Mucosa of descending colon (tissue), 3 donors: Measurements from ENCODE around the gene COA8. TPM values are rescaled to one million over a fixed set of nuclear protein-coding genes. Genes with fewer than 3 reads are reported as not detected.

ENCODE experiments used
- ATAC-seq: fragments of 200-7000 bp; cut with Tn5 transposase; one replicate; pipeline ENCODE4 v1.9.1; 2020; ENCODE audit warnings: mild to moderate bottlenecking, moderate library complexity
- DNase-seq, 3 donors: peaks; one replicate each; pipeline ENCODE4 v3.0.0-alpha.2; 2020
- H3K36me3 ChIP-seq: fragments of 200-600 bp; one replicate; pipeline ENCODE4 v1.8.0; 2021; ENCODE audit warnings: low read depth, mild to moderate bottlenecking
- H3K4me1 ChIP-seq: fragments of 200-600 bp; one replicate; pipeline ENCODE4 v1.8.0; 2021; ENCODE audit warnings: low read depth, mild to moderate bottlenecking
- H3K4me3 ChIP-seq: fragments of 200-600 bp; one replicate; pipeline ENCODE4 v1.8.0; 2021; ENCODE audit warnings: mild to moderate bottlenecking
- H3K9me3 ChIP-seq: fragments of 200-600 bp; one replicate; pipeline ENCODE4 v1.8.0; 2021; ENCODE audit warnings: mild to moderate bottlenecking
- CTCF ChIP-seq: fragments of 200-600 bp; IDR thresholded peaks from one replicate; pipeline ENCODE4 v1.8.0; 2022; ENCODE audit warnings: antibody characterized with exemption, mild to moderate bottlenecking
- intact Hi-C, 2 donors: fragments of 100-400 bp; cut with DNase I in 1 of 2; cut with micrococcal nuclease in 1 of 2; formaldehyde crosslinking; loops; one replicate each; pipeline versions ENCODE4 v1.11.0 to v1.11.1; 2022; cut with DNase I, micrococcal nuclease
- total RNA-seq, 3 donors: library from RNA; stranded (reverse); fragmentation: NEBNext Ultra II Directional in 2 of 3; extraction: Animal tissue kit (Norgen Biotek cat#: 25700) in 2 of 3; gene quantifications; one replicate each; pipeline versions ENCODE4 v1.2.1 to v1.2.4, GENCODE V29; 2021 to 2023
- donor health status: DM: no; HTN: no; CAD: no; lungs with moderate emphysema.
- donor health status: DM: no; HTN: no; CAD: no.
- donor health status: DM: no; HTN: yes; CAD: no.

COA8 gene
- total RNA-seq, 3 donors from 2014 or later = 29.3 to 47.3 (median 36.5) TPM

GRCh38 chr14:103539056-103539825 is 23.5 kb upstream of the COA8 start:
- TF ChIP-seq CTCF = no peak
- ATAC-seq (no peak), DNase-seq (peak in 2 of 3 donors; percentile 35 to 50)
- no peaks in the 10 kb centered on the region for H3K36me3 ChIP-seq
- intact Hi-C loops = no loop called here
- no peak overlapping the region for H3K4me3 ChIP-seq
- no peaks in the 10 kb centered on the region for H3K9me3 ChIP-seq
- H3K4me1 ChIP-seq = peaks cover 53% of the 10 kb centered on the region

DNA sequence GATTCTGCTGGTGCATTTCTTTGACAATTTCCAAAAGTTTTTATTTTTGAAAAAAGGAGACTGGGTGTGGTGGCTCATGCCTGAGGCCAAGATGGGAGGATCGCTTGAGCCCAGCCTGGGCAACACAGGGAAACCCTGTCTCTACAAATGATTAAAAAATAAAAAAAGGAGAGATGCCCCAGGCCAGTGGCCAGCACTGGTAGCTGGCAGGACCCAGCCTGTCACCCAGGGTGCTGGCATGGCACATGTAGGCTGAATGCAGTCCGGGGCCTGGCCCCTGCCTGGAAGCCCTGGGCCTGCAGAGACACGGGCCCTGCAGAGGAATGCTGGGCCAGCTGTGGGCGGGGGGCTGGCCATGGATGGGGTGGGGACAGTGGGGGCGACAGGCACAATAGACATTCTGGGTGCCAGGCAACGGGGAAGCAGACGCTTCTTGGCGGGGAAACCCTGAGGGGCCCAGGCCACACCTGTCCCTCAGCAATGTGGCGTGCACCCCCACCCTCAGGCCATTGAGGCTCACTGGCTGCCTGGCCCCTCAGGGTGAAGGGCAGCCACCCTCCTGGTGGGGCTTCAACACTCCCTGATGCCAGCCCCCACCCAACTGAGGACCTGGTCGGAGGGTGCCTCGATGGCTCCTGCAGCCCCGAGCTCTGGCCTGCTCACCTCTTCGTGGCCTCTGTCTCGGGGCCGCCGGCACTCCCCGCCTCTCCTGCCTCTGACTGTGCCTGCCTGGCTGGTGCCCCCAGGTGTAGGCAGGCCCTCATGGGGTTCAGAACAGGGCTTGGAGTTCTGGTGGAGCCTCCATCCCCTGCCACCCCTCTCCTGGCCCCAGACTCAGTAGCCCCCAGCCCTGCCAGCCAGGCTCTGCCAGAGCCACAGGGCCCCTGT is 21.7 kb upstream of the COA8 start:
- Histone ChIP-seq H3K36me3 (no peaks in the 10 kb centered on the region), H3K9me3 (no peaks in the 10 kb centered on the region), H3K4me3 (no peak overlapping the region), H3K4me1 (peaks cover 56% of the 10 kb centered on the region)
- intact Hi-C loops = no loop called here
- no peak for TF ChIP-seq CTCF
- peak in 2 of 3 donors; percentile 45 to 51 for DNase-seq
- ATAC-seq = no peak

- intact Hi-C loops = no loop called here
- no peak overlapping the region for H3K4me3 ChIP-seq
- peak in 2 of 3 donors; percentile 57 to 58 for DNase-seq
Observed at GRCh38 chr14:103541709-103542604, 20.8 kb upstream of the COA8 start.

GRCh38 chr14:103542605-103543088 is 20.1 kb upstream of the COA8 start:
- no peaks in the 10 kb centered on the region for H3K9me3 ChIP-seq
- peak in 2 of 3 donors; percentile 74 to 75 for DNase-seq
- TF ChIP-seq CTCF = no peak
- peaks cover 59% of the 10 kb centered on the region for H3K4me1 ChIP-seq
- intact Hi-C loops = no loop called here
- no peaks in the 10 kb centered on the region for H3K36me3 ChIP-seq
- H3K4me3 ChIP-seq = no peak overlapping the region
- ATAC-seq = peak; percentile 53

More at GRCh38 chr14:103541709-103542604, 20.8 kb upstream of the COA8 start:
- Histone ChIP-seq H3K36me3 (no peaks in the 10 kb centered on the region), H3K9me3 (no peaks in the 10 kb centered on the region), H3K4me1 (peaks cover 58% of the 10 kb centered on the region)
- peak; percentile 20 for ATAC-seq
- TF ChIP-seq CTCF = no peak

- peaks cover 59% of the 10 kb centered on the region for H3K4me1 ChIP-seq
- TF ChIP-seq CTCF = no peak
- intact Hi-C loops = no loop called here
Observed at GRCh38 chr14:103543140-103543539, 19.6 kb upstream of the COA8 start.

More at GRCh38 chr14:103543140-103543539, 19.6 kb upstream of the COA8 start:
- DNase-seq (peak in 2 of 3 donors; percentile 35 to 46), ATAC-seq (no peak)
- no peaks in the 10 kb centered on the region for H3K9me3 ChIP-seq
- no peaks in the 10 kb centered on the region for H3K36me3 ChIP-seq
- H3K4me3 ChIP-seq = no peak overlapping the region
